ENCODE results near the gene HDAC3. TPM values are rescaled to one million over a fixed set of nuclear protein-coding genes. Genes with fewer than 3 reads are reported as not detected.

The HDAC3 gene
- total RNA-seq, 1 experiment from 2014 or later: 66.8 TPM

DNA sequence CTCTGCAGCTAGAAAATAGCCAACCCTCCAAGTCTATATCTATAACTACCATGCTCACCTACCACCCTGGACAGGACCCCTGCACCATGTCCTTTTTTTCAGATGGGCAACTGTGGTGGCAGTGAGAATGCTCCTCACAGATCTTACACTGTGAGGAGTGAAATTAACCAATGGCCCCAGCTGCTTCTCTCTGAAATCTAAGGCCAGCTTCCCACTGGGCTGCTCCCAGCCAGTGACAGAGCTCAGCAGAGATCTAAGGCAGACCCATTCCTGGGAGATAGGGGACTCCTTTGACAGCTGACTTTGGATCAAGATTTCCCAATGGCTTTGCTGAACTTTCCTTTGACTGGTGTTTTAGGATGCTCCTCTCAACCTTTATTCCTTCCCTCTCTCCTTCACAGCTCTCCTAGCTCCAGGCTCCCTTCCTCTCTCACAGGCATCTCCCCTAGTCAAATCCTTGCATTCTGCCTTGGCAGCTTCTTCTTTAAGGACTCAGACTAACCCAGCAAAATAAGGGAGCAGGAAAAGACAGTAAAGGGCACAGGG is 47.0 kb upstream of the HDAC3 start:
- peaks cover 4% of the 10 kb centered on the region for H3F3A ChIP-seq (ENCODE audit: low read length, unreplicated experiment)
- ATAC-seq (no peak), DNase-seq (no peak)
- no peak overlapping the region for H3K27ac ChIP-seq (ENCODE audit: low read length)
- H3K4me2 ChIP-seq (ENCODE audit: low read length): no peak overlapping the region
- H3K9me2 ChIP-seq (replicated peaks; ENCODE audit: low read length): no peaks in the 10 kb centered on the region
- no peaks in the 10 kb centered on the region for H3K27me3 ChIP-seq (ENCODE audit: low read length)
- H3K9ac ChIP-seq (ENCODE audit: low read length): no peak overlapping the region
- no peaks in the 10 kb centered on the region for H3K36me3 ChIP-seq (ENCODE audit: low read depth, low read length)
- TF ChIP-seq EZH2phosphoT487 (IDR thresholded peaks at IDR 0.05; ENCODE audit: borderline replicate concordance, low read length) (no peak), EZH2 (IDR thresholded peaks at IDR 0.05; ENCODE audit: low read length, unreplicated experiment) (no peak)
- TF ChIP-seq, protein P1, sequence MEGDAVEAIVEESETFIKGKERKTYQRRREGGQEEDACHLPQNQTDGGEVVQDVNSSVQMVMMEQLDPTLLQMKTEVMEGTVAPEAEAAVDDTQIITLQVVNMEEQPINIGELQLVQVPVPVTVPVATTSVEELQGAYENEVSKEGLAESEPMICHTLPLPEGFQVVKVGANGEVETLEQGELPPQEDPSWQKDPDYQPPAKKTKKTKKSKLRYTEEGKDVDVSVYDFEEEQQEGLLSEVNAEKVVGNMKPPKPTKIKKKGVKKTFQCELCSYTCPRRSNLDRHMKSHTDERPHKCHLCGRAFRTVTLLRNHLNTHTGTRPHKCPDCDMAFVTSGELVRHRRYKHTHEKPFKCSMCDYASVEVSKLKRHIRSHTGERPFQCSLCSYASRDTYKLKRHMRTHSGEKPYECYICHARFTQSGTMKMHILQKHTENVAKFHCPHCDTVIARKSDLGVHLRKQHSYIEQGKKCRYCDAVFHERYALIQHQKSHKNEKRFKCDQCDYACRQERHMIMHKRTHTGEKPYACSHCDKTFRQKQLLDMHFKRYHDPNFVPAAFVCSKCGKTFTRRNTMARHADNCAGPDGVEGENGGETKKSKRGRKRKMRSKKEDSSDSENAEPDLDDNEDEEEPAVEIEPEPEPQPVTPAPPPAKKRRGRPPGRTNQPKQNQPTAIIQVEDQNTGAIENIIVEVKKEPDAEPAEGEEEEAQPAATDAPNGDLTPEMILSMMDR (conservative IDR thresholded peaks at IDR 0.05; ENCODE audit: low read depth, low read length): no peak
- POLR2A ChIA-PET (ENCODE audit: unreplicated experiment): interaction anchor here (0.6 kb wide), 2 partner anchors 91 to 160 kb away, joined by 3 to 5 read pairs; no protein-coding TSS in a partner anchor
- H4K20me1 ChIP-seq (ENCODE audit: low read length): no peaks in the 10 kb centered on the region
- peaks cover 9% of the 10 kb centered on the region for H3K79me2 ChIP-seq (ENCODE audit: low read length)
- H3K9me3 ChIP-seq (ENCODE audit: low read length): no peaks in the 10 kb centered on the region
- no TSS peak for BruUV-seq (replicated peaks)
- H3K4me3 ChIP-seq (ENCODE audit: low read length): no peak overlapping the region
- CTCF ChIA-PET: interaction anchor here (0.7 kb wide), 1 partner anchor 285 kb away, joined by 3 read pairs; the partner anchor contains the start of gene RNF14
- H3K4me1 ChIP-seq (ENCODE audit: insufficient read depth, low read length): peaks cover 33% of the 10 kb centered on the region
- H2AFZ ChIP-seq (ENCODE audit: low read length): no peak overlapping the region
- intact Hi-C loops (cut with micrococcal nuclease): no loop called here

DNA sequence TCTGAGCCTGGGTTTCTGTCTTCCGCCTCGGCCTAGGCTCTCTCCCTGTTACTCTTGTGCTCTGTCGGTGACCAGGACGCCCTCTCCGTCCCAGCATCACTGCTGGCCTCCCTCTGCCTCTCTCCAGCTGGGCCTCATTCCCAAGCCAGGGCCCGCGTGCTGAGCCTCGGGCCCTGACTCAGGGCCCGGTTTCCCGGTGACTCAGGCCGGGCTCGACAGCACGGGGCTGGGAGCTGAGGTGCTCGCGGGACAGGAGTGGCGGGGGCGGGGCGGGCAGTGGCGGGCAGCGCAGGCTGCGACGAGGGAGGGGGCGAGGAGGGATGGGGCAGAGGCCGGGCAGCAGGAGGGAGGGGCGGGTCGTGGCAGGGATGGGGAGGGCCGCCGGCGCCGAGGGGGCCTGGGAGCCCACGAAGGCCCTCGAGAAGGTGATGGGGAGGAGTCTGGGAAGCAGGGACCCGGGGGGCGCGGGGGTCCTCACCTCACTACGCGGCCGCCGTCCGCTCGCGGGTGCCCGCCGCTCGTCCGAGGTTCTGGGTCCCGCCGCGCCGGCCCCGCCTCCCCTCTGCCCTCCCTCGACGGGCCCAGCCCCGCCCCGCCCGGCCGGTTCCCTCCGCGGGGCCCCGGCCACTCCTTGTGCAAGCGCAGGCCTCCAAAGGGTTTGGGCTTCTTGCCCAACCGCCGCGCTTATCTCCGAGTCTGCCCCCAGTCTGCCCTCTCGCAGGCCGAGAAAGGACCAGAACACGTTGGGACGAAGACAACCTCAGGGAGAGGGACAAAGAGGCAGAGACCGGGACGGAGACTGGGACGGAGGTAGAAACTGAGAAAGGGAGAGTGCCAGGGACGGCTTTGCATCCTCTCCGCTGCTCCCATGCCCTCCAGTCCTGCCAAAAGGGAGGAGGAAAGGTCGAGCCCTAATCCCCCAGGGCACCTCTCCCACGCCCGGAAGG is 45.3 kb upstream of the HDAC3 start, which contains the start of gene ARAP3:
ARAP3 (minus strand) TSS at position 536 of the 947 bp plus-strand sequence. CDS start 1,744 bp downstream, outside the sequence.
- ATAC-seq (peak; percentile 81), DNase-seq (peak; percentile 85)
- Histone ChIP-seq H3K9me3 (ENCODE audit: low read length) (no peaks in the 10 kb centered on the region), H2AFZ (ENCODE audit: low read length) (peak within 1 kb of the TSS; percentile 73), H3K27ac (ENCODE audit: low read length) (peak within 1 kb of the TSS; percentile 98), H3K4me2 (ENCODE audit: low read length) (peak within 1 kb of the TSS; percentile 88), H3K9ac (ENCODE audit: low read length) (peak within 1 kb of the TSS; percentile 90), H4K20me1 (ENCODE audit: low read length) (no peaks in the 10 kb centered on the region), H3K4me3 (ENCODE audit: low read length) (peak within 1 kb of the TSS; percentile 54), H3K27me3 (ENCODE audit: low read length) (no peaks in the 10 kb centered on the region), H3K9me2 (replicated peaks; ENCODE audit: low read length) (no peaks in the 10 kb centered on the region), H3K79me2 (ENCODE audit: low read length) (peaks cover 9% of the 10 kb centered on the region), H3K36me3 (ENCODE audit: low read depth, low read length) (no peaks in the 10 kb centered on the region), H3K4me1 (ENCODE audit: insufficient read depth, low read length) (peaks cover 33% of the 10 kb centered on the region), H3F3A (ENCODE audit: low read length, unreplicated experiment) (peaks cover 4% of the 10 kb centered on the region)
- intact Hi-C loops (cut with micrococcal nuclease): no loop called here
- BruUV-seq (replicated peaks): TSS peak; percentile 70
- no peak for TF ChIP-seq EZH2 (IDR thresholded peaks at IDR 0.05; ENCODE audit: low read length, unreplicated experiment)
- TF ChIP-seq, protein P1 (conservative IDR thresholded peaks at IDR 0.05; ENCODE audit: low read depth, low read length): no peak
- no peak for TF ChIP-seq EZH2phosphoT487 (IDR thresholded peaks at IDR 0.05; ENCODE audit: borderline replicate concordance, low read length)
- POLR2A ChIA-PET (ENCODE audit: unreplicated experiment): no interaction called here
- CTCF ChIA-PET: no interaction called here

Data from PC-3 (cell line).